ENCODE results near the gene PRODH2. TPM values are rescaled to one million over a fixed set of nuclear protein-coding genes. Genes with fewer than 3 reads are reported as not detected.

The PRODH2 gene
- total RNA-seq, 1 experiment from 2014 or later, result not detected

- POLR2A ChIA-PET (ENCODE audit: low non-redundant PET), result no interaction called here
- CTCF ChIA-PET, result no interaction called here
- H3K4me3 ChIP-seq (ENCODE audit: low read depth, low read length, poor library complexity, severe bottlenecking), result no peak overlapping the region
- intact Hi-C loops (cut with micrococcal nuclease; ENCODE audit: unreplicated experiment), result no loop called here
- H3K36me3 ChIP-seq (ENCODE audit: insufficient read depth, low read length, poor library complexity, severe bottlenecking), result no peaks in the 10 kb centered on the region
- TF ChIP-seq EZH2 (IDR thresholded peaks at IDR 0.05; ENCODE audit: borderline replicate concordance, low read depth, low read length, poor library complexity, severe bottlenecking) (no peak), CTCF (conservative IDR thresholded peaks at IDR 0.05; ENCODE audit: low read depth, low read length) (no peak)
- no peaks in the 10 kb centered on the region for H3K4me1 ChIP-seq (ENCODE audit: insufficient read depth, low read length, poor library complexity, severe bottlenecking)
- no peak overlapping the region for H3K27ac ChIP-seq (ENCODE audit: low read depth, low read length, poor library complexity, severe bottlenecking)
- DNase-seq (ENCODE audit: low spot score), result no peak
- H3K9me3 ChIP-seq (ENCODE audit: low read depth, low read length, poor library complexity, severe bottlenecking), result no peaks in the 10 kb centered on the region
- H3K27me3 ChIP-seq (replicated peaks; ENCODE audit: insufficient read depth, low read depth, low read length, poor library complexity), result no peaks in the 10 kb centered on the region
- no TSS peak for BruUV-seq (replicated peaks)
Observed at GRCh38 chr19:35811317-35812219, 1.1 kb downstream of the PRODH2 start.

GRCh38 chr19:35807633-35808032, 5.0 kb downstream of the PRODH2 start:
- DNase-seq (ENCODE audit: low spot score), result no peak
- TF ChIP-seq EZH2 (IDR thresholded peaks at IDR 0.05; ENCODE audit: borderline replicate concordance, low read depth, low read length, poor library complexity, severe bottlenecking) (no peak), CTCF (conservative IDR thresholded peaks at IDR 0.05; ENCODE audit: low read depth, low read length) (no peak)

GRCh38 chr19:35806597-35806996, 6.0 kb downstream of the PRODH2 start:
- Histone ChIP-seq H3K36me3 (ENCODE audit: insufficient read depth, low read length, poor library complexity, severe bottlenecking) (no peaks in the 10 kb centered on the region), H3K27me3 (replicated peaks; ENCODE audit: insufficient read depth, low read depth, low read length, poor library complexity) (no peaks in the 10 kb centered on the region), H3K4me3 (ENCODE audit: low read depth, low read length, poor library complexity, severe bottlenecking) (no peak overlapping the region), H3K4me1 (ENCODE audit: insufficient read depth, low read length, poor library complexity, severe bottlenecking) (no peaks in the 10 kb centered on the region), H3K9me3 (ENCODE audit: low read depth, low read length, poor library complexity, severe bottlenecking) (no peaks in the 10 kb centered on the region), H3K27ac (ENCODE audit: low read depth, low read length, poor library complexity, severe bottlenecking) (no peak overlapping the region)
- no peak for DNase-seq (ENCODE audit: low spot score)
- BruUV-seq (replicated peaks), result no TSS peak
- ChIA-PET POLR2A (ENCODE audit: low non-redundant PET) (no interaction called here), CTCF (no interaction called here)
- TF ChIP-seq CTCF (conservative IDR thresholded peaks at IDR 0.05; ENCODE audit: low read depth, low read length), result no peak
- TF ChIP-seq EZH2 (IDR thresholded peaks at IDR 0.05; ENCODE audit: borderline replicate concordance, low read depth, low read length, poor library complexity, severe bottlenecking), result no peak
- intact Hi-C loops (cut with micrococcal nuclease; ENCODE audit: unreplicated experiment), result no loop called here

More at GRCh38 chr19:35807633-35808032, 5.0 kb downstream of the PRODH2 start:
- CTCF ChIA-PET, result no interaction called here
- no TSS peak for BruUV-seq (replicated peaks)
- Histone ChIP-seq H3K9me3 (ENCODE audit: low read depth, low read length, poor library complexity, severe bottlenecking) (no peaks in the 10 kb centered on the region), H3K27me3 (replicated peaks; ENCODE audit: insufficient read depth, low read depth, low read length, poor library complexity) (no peaks in the 10 kb centered on the region), H3K4me3 (ENCODE audit: low read depth, low read length, poor library complexity, severe bottlenecking) (no peak overlapping the region), H3K36me3 (ENCODE audit: insufficient read depth, low read length, poor library complexity, severe bottlenecking) (no peaks in the 10 kb centered on the region), H3K4me1 (ENCODE audit: insufficient read depth, low read length, poor library complexity, severe bottlenecking) (no peaks in the 10 kb centered on the region), H3K27ac (ENCODE audit: low read depth, low read length, poor library complexity, severe bottlenecking) (no peak overlapping the region)
- POLR2A ChIA-PET (ENCODE audit: low non-redundant PET), result no interaction called here
- intact Hi-C loops (cut with micrococcal nuclease; ENCODE audit: unreplicated experiment), result no loop called here
